GM12892 (cell line): ENCODE results near the gene PPDPF.
"Not testable (repeated sequence)": the region's sequence is repeated elsewhere in the genome, so short reads cannot be mapped to it uniquely, and the experiment has no call there.

Source experiments
- DNase-seq: peaks from one replicate; pipeline ENCODE4 v3.0.0; 2011; ENCODE audit not compliant: insufficient read length
- FAIRE-seq: peaks from 2 replicates; lab custom pipeline; 2011; peaks lifted over from hg19 to GRCh38; lab: Jason Lieb, UNC
- POLR2A ChIP-seq: IDR thresholded peaks from 2 replicates; pipeline ENCODE4 v1.6.1; 2011; ENCODE audit warnings: low read depth, low read length, control low read depth
- POLR2AphosphoS5 ChIP-seq: IDR thresholded peaks from 2 replicates; pipeline ENCODE4 v1.6.1; 2011; ENCODE audit warnings: low read depth, low read length, control low read depth
- TAF1 ChIP-seq: IDR thresholded peaks from 2 replicates; pipeline ENCODE4 v1.6.1; 2011; ENCODE audit warnings: low read depth, mild to moderate bottlenecking, control low read depth, low read length, borderline replicate concordance

PPDPF gene

DNA sequence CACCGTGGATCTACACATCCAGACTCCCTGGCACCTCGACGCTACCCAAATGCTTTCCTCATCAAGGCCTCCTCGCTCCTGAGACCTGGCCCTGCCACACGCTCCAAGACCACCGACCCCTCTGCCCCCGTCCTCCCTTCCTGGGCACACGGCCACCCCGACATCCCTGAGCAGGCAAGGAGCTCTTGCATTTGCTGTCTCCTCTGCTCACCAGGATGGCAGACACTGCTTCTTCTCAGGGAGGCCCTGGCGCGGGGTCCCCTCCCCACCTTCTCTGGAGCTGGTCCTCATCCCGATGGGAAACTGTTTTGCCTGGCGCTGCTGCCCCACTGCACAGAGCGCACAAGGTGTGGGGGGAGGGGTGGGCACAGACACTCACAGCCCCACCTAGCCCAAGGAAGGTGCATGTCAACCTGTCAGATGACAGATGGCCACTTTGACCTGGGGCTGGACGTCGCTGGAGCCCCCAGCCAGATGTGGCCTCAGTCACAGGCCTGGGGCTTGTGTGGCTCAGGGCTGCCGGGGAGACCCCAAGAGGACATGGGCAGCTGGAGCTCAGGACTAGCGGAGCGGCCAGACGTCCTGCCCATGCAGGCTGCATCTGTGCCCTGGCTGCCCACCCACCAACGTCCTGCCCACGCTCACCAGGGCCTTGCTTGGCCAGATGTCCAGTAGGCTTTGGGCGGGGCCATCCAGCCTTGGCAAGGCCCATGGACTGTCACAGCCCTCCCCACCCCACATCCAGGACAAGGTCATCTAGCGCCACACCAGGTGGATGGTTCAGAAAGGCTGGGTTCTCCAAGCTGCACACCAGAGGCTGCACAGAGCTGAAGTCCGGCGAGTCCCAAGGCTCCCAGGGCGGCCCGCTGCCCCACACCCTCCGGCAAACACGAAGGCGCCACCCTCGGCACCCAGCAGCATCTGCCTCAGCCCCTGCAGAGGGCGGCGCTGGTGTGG lies 41.9 kb upstream of the PPDPF start:
- TF ChIP-seq POLR2A: no peak
- no peak for TF ChIP-seq TAF1
- no peak for TF ChIP-seq POLR2AphosphoS5
- DNase-seq (no peak), FAIRE-seq (no peak)

DNA sequence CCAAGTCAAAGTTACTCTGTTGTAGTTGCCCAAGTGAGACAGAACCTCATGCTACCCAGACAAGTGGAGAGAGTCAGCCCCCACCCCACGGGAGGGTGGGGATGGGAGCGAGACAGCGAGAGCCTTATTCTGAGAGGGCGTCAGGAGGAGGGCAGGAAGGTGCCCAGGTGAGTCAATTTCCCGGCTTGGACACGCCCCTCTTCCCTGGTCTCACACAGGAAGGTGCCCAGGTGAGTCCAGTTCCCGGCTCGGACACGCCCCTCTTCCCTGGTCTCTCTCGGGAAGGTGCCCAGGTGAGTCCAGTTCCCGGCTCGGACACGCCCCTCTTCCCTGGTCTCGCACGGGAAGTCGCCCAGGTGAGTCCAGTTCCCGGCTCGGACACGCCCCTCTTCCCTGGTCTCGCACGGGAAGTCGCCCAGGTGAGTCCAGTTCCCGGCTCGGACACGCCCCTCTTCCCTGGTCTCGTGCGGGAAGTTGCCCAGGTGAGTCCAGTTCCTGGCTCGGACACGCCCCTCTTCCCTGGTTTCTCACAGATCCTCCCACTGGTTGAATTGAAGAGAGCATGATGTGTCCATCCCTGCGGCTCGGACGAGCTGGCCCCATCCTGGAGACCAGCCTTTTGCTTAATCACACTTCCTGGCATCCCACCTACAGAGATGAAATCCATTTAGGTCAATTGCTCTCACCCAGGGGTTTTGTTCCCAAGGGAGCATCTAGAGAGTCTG lies 40.7 kb upstream of the PPDPF start:
- FAIRE-seq, DNase-seq: not testable (repeated sequence)

DNA sequence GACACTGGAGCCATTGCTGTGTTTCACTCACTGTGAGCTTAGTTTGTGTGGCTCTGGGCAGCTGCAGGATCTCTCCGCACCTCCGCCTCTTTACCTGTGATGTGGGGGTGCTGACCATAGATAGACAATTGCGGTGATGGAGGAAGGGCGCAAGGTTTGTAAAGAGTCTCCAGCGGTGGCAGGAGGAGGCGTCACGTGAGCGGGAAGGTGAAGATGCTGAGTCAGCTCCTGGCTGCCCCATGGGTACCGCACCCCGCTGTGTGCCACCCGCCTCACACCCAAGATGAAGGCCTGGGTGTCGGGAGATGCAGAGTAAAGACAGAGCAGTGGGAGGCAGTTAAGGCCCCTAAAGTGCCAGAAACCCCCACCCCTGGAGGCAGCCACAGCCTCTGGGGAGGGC lies 39.1 kb upstream of the PPDPF start:
- DNase-seq (no peak), FAIRE-seq (no peak)
- TF ChIP-seq POLR2AphosphoS5: no peak
- TF ChIP-seq POLR2A: no peak
- no peak for TF ChIP-seq TAF1

DNA sequence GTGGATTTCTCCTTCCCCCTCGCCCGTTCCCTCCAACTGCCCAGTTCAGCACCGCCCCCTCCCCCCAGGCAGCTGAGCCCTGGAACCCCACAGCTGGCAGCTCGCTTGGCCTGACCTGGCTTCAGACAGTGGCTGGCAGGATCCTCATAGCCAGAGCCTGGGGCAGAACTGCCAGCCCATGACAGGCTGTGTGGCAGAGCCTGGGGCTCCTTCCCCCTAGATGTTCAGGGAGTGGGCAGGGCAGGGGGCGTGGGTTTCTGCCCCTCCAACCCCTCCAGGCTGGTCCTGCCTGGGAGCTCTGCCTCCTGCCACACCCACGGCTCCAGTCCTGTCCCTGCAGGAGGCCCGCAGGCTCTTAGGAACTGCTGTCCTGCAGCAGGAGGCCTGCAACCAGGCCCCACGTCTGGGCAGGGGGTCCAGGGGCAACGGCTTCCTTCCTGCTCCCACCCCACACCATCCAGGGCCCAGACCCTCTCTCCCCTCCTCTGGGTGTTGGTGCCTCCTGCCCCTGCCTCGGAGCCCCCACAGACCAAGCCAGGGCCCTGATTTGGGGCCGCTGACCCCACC lies 38.5 kb upstream of the PPDPF start:
- DNase-seq (no peak), FAIRE-seq (no peak)
- TF ChIP-seq POLR2A: no peak
- TF ChIP-seq POLR2AphosphoS5: no peak
- TF ChIP-seq TAF1: no peak

DNA sequence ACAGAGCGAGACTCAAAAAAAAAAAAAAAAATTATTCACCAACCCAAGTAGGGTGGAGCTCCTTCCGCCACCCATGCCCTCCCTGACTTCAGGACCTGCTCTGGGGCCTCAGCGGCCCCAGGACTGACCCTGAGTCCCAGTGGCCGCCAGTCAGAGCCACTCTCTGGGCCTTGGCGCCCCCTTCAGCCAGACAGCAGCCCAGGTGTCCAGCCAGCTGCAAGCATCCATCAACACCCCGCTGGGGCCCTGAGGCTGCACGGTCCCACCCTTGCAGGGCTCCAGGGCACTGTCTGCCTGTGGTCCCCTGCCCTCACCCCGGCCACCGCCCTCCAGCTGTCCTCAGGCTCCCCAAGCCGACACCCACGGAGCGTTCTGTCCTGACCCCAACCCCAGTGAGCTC lies 36.7 kb upstream of the PPDPF start:
- DNase-seq (no peak), FAIRE-seq (no peak)
- TF ChIP-seq POLR2A: no peak
- no peak for TF ChIP-seq TAF1
- TF ChIP-seq POLR2AphosphoS5: no peak

DNA sequence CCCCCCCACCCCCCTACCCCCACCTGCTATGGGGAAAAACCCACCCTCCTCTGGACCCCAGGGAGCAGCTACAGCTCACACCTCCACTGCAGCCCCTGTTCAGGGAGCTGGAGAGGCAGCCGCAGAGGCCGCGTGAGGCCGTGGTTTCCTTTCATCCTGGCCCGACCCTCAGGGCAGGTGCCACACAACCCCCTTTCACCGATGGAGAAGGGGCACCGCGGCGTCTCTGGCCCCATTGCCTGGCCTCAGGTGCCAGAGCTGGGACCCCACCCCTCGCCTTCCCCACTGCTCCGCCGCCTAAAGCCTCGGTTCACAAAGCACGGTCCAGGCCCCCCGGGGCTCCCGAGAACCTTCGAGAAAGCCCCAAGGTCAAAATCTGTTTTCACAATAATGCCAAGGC lies 36.3 kb upstream of the PPDPF start:
- DNase-seq (no peak), FAIRE-seq (no peak)
- TF ChIP-seq TAF1 (no peak), POLR2AphosphoS5 (no peak)

DNA sequence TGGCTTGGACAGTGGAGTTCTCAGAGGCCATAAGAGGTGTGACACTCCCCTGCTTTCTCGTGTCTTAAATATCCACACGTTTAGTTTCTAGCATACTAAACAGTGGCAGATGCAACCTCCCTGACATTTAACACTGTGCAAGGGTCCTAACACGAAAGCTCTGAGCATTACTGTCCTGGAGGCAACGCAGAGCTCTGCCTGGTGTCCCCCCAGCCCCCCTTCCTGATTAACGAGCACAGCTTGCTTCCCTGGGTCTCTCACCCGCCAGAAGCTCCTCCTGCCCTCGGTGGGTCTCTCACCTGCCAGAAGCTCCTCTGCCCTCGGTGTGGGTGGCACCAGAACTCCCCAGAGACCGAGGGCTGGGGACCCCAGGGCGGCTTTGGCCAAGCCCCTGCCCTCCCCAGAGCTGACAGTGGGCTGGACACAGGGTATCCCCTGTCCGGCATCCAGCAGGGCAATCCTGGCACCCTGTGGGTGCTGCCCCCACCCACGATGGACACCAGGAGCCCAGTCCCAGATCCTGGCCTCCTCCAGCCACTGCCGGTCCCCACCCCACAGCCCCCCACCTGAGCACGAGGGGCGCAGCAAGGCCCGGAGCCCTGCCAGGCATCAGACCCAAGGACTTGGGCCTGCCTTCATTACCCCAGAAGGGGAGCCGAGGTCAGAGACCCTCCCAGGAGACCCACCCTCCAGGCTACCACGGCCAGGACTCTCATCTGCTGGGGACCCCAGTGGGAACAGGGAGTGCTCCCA lies 35.7 kb upstream of the PPDPF start:
- DNase-seq (no peak), FAIRE-seq (no peak)
- TF ChIP-seq TAF1: no peak
- no peak for TF ChIP-seq POLR2A
- TF ChIP-seq POLR2AphosphoS5: no peak

DNA sequence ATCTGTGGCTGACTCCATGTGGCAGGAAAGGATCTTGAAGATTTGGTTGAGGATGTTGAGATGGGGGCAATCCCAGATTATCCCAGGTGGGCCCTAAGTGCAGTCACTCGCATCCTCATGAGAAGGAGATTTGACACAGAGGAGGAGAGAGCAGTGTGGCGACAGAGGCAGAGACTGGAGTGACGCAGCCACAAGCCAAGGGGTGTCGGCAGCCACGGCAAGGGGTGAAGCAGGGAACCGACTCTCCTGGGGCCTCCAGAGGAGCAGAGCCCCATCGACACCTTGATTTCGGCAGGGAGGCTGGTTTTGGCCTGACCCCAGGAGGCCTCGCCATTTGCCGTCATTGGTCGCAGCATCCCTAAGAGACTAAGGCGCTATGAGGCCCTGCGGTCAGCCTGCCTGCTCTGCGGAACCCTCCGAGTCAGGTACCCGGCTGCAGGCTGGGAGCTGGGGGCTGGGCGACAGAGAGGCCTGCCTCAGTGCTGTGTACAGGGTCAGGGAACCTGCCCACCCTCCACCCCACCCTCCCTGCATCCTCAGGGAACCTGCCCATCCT lies 34.2 kb upstream of the PPDPF start:
- FAIRE-seq (no peak), DNase-seq (no peak)
- TF ChIP-seq POLR2AphosphoS5 (no peak), POLR2A (no peak), TAF1 (no peak)

DNA sequence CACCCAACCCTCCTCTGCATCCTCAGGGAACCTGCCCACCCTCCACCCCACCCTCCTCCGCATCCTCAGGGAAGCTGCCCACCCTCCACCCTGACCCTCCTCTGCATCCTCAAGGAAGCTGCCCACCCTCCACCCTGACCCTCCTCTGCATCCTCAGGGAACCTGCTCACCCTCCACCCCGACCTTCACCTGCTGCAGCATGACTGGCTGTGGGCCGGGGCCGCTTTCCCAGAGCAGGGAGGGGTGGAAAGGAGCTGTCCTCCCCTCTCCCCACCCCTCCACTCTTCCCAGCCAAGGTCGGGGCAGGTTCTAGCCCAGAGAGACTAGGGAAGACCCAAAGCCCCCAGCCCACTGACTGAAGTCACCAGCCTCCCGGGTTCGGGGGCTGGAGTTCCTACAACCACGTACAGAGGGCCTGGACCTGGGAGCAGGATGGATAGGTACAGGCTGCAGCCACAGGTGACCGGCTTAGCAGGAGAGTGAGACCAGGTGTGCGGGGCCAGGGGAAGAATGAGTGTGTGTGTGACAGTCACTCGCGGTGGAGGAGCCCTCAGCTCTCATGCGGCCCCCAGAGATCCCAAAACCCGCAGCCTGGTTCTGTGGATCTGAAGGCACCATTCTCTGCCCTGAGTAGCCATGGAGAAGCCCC lies 33.3 kb upstream of the PPDPF start:
- TF ChIP-seq TAF1 (no peak), POLR2A (no peak), POLR2AphosphoS5 (no peak)
- FAIRE-seq (no peak), DNase-seq (no peak)

DNA sequence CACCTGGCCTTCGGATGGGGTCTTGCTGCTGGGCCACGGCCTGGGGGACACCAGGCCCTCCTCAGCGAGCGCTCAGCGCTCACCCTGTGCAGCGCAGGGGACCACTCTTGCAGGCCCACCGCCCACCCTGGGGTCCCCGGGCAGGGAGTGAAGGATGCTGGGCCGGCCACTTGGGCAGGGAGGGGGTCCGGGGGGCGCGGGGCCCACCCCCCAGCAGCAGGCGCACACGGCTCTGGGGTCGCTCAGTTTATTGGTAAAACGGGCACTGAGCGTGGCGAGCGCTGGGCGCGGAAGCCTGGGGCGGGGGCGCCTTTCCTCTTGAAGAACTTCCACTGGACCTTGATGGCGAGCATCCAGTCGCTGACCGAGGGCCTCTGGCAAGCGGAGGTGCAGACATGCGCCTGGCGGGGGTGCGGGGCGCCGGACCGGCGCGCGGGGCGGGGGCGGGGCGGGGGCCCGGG lies 32.8 kb upstream of the PPDPF start:
- FAIRE-seq: no peak
- no peak for DNase-seq
- TF ChIP-seq POLR2AphosphoS5 (no peak), POLR2A (no peak), TAF1 (no peak)
